GM10248 (cell line): Measurements from ENCODE around the gene MBNL2.

Experiments used
- CTCF ChIA-PET: fragments of 300-600 bp; sonication (Branson Sonifier 250); formaldehyde crosslinking; extraction: SDS; loops from one replicate; lab custom pipeline; 2021; ENCODE audit warnings: antibody characterized with exemption; lab: Yijun Ruan, JAX
- POLR2A ChIA-PET: fragments of 350-650 bp; sonication (Branson Sonifier 250); formaldehyde crosslinking; extraction: SDS; loops from one replicate; lab custom pipeline; 2020; ENCODE audit warnings: antibody characterized with exemption; lab: Yijun Ruan, JAX
- DNase-seq: peaks from one replicate; pipeline ENCODE4 v3.0.0; 2012; ENCODE audit errors: extremely low spot score
- CTCF ChIP-seq: IDR thresholded peaks from 2 replicates; pipeline ENCODE4 v1.5.1; 2012; ENCODE audit warnings: mild to moderate bottlenecking, low read depth; ENCODE audit errors: extremely low read depth, missing control alignments, control extremely low read depth

The MBNL2 gene

DNA sequence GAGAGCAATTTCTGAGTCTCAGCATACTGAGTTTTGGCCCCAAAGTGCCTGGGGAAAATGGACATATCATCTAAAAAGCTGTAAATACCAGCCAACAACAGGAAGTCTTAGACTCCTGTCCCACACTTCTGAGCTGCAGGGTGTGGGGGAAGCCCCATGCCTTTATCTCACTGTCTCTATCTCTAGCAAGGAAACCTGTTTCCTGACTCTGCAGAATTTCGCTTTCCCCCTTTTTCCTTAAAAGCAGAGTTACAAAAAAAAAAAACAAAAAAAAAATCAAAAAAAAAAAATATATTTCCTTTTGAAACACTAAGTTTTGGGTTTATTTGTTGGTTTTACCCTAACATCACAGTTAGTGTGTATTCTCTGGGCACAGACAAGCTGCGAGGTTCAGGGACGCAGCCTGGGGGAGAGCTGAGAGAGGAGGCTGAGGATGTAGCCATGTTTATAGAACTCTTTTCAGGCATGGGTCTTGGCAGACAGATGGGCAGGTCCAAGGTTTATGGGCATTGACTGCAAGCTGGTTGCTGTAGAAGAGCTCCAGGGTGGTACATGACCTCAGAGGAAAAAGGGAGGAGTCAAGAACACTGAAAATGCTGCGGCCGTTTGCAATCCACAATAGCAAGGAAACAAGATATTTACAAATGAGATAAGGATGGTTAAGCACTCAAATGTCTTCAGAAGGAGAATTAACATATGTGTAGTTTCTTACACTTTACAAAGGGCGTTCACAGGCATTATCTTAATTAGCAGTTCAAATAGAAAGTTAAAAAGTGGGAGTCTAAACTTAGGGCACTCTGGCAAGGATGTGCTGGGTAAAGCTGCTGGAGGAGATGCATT is 4.9 kb downstream of the MBNL2 start:
- CTCF ChIA-PET: interaction anchor here (0.7 to 2.0 kb wide), 9 partner anchors 8 to 132 kb away, joined by 3 to 7 read pairs (median 3); no protein-coding TSS in a partner anchor
- no peak for TF ChIP-seq CTCF
- peak; percentile 36 for DNase-seq
- POLR2A ChIA-PET: no interaction called here

- no peak for TF ChIP-seq CTCF
- ChIA-PET CTCF (interaction anchor here (1.1 to 2.7 kb wide), 3 partner anchors 10 to 130 kb away, joined by 3 to 10 read pairs (median 7); no protein-coding TSS in a partner anchor), POLR2A (interaction anchor here (0.6 kb wide), 1 partner anchor 19 kb away, joined by 8 read pairs; no protein-coding TSS in a partner anchor)
- no peak for DNase-seq
These were observed 6.9 kb downstream of the MBNL2 start for GRCh38 chr13:97228850-97229521.

- ChIA-PET CTCF (interaction anchor here (1.1 to 2.7 kb wide), 3 partner anchors 17 to 130 kb away, joined by 3 to 10 read pairs (median 3); no protein-coding TSS in a partner anchor), POLR2A (no interaction called here)
These were observed 7.6 kb downstream of the MBNL2 start for GRCh38 chr13:97229699-97230098.

DNA sequence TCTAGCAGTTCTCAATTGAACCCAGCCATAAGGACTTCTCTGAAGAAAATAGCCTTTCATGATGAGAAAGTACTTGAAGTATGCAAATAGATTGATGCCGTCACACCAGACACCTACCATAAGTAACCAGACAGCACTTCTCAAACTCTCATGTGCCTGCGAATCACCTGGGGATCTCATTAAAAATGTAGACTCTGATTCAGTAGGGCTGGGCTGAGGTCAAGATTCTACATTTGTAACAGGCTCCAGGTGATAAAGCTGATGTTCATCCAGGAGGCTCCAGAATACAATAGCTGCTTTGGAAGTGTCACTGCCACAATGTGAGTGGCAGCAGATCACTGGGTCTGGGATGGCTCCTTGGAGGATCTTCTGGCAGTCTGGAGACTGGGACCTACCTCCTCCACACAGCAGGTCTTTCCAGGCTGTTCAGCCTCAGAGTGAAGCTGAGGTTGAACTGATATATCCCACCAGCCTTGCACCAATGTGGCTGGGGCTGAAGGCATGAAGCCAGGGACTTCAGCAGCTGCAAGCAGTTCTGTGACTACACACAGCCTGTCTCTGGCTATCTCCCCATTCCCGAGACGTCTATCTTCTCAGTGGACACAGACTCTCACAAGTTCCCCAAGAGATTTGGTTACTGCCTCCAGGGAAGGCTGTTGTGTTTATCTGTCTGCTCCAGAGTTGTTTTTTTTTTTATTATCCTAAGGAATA is 9.1 kb downstream of the MBNL2 start:
- TF ChIP-seq CTCF: no peak
- ChIA-PET POLR2A (interaction anchor here (0.7 kb wide), 1 partner anchor 277 kb away, joined by 5 read pairs; no protein-coding TSS in a partner anchor), CTCF (interaction anchor here (0.7 to 2.9 kb wide), 7 partner anchors 9 to 121 kb away, joined by 3 to 11 read pairs (median 3); partner anchors contain the start of gene MBNL2)
- DNase-seq: no peak

More at GRCh38 chr13:97229699-97230098, 7.6 kb downstream of the MBNL2 start:
- no peak for DNase-seq
- TF ChIP-seq CTCF: no peak

GRCh38 chr13:97231829-97232196 is 9.7 kb downstream of the MBNL2 start:
- DNase-seq: no peak
- TF ChIP-seq CTCF: no peak
- POLR2A ChIA-PET: interaction anchor here (0.7 kb wide), 1 partner anchor 276 kb away, joined by 5 read pairs; no protein-coding TSS in a partner anchor
- CTCF ChIA-PET: interaction anchor here (0.9 to 2.9 kb wide), 6 partner anchors 15 to 122 kb away, joined by 3 to 11 read pairs (median 6); no protein-coding TSS in a partner anchor
